ENCODE results near the gene ARTN. TPM values are rescaled to one million over a fixed set of nuclear protein-coding genes. Genes with fewer than 3 reads are reported as not detected.
A peak's percentile ranks its signal among the peaks of the same experiment; 100 is the strongest.

The ARTN gene
- total RNA-seq, 1 donor from 2014 or later: not detected

DNA sequence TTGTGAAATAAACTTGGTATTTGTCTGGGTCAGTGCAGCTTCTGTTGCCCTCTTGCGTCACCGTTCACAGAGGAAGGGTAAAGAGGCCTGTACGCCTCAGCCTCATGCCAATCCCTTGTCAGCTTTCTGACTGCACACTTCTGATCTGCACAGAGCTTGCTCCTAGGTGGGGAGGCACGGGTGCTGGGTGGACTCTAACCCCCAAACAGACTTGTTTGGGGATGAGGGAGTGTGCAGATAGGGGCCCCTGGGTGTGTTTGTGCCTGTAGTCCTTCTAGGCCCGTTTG is 44.6 kb downstream of the ARTN start:
- peaks cover 11 to 27% of the 10 kb centered on the region in 2 donors for H3K4me1 ChIP-seq

DNA sequence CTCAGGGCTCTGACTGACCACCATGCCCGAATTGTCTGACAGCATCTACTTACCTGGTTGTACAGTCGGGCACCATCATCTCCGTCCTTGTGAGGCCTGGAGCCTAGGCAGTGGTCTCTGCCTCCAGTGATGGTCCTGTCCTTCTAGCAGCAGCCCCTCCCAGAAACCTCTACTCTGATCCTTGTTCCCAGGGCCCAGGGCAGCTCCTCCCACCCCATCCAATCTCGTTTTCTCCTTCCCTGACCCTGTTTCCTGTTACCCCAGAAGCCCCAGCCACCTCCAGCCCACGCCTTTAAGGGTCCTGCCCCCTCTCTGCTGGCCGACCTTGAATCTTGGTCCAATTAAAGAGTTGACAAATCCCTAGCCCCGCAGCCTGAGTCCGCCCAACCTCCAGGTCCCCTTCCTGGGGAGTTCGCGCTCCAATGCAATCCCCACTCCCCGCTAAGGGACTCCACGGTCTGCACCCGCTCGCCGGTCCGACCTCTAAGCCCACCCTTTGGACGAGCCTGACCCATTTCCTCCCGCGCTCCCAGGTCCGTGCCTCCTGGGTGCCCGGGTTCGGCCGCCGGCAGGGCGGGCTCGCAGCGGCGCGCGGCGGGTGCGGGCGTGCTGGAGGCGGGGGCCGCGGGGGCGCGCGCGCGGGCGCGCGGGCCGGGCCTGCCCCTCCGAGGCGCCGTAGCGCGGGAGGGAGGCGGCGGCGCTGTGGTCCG is 45.1 kb downstream of the ARTN start, which contains the start of gene B4GALT2:
TSS of gene B4GALT2 (plus strand) at position 660 of the 710 bp plus-strand sequence. CDS start 1,951 bp downstream, outside the sequence.
- TF ChIP-seq, protein P1, sequence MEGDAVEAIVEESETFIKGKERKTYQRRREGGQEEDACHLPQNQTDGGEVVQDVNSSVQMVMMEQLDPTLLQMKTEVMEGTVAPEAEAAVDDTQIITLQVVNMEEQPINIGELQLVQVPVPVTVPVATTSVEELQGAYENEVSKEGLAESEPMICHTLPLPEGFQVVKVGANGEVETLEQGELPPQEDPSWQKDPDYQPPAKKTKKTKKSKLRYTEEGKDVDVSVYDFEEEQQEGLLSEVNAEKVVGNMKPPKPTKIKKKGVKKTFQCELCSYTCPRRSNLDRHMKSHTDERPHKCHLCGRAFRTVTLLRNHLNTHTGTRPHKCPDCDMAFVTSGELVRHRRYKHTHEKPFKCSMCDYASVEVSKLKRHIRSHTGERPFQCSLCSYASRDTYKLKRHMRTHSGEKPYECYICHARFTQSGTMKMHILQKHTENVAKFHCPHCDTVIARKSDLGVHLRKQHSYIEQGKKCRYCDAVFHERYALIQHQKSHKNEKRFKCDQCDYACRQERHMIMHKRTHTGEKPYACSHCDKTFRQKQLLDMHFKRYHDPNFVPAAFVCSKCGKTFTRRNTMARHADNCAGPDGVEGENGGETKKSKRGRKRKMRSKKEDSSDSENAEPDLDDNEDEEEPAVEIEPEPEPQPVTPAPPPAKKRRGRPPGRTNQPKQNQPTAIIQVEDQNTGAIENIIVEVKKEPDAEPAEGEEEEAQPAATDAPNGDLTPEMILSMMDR (IDR thresholded peaks at IDR 0.05): no peak
- intact Hi-C loops (cut with DNase I): no loop called here
- Histone ChIP-seq H3K9me3 (no peaks in the 10 kb centered on the region), H3K27me3 (no peaks in the 10 kb centered on the region), H3K4me1 (peaks cover 11 to 27% of the 10 kb centered on the region in 2 donors), H3K4me3 (peak within 1 kb of the TSS; percentile 76 to 90), H3K36me3 (peaks cover 9 to 14% of the 10 kb centered on the region in 2 donors), H3K27ac (peak within 1 kb of the TSS; percentile 15 to 70)
- DNase-seq (ENCODE audit: low spot score in 2 of 2): no peak

More for the DNA sequence above, 44.6 kb downstream of the ARTN start:
- Histone ChIP-seq H3K9me3 (no peaks in the 10 kb centered on the region), H3K4me3 (peak overlapping the region; percentile 56 to 65), H3K36me3 (peaks cover 9 to 14% of the 10 kb centered on the region in 2 donors), H3K27me3 (no peaks in the 10 kb centered on the region), H3K27ac (no peak overlapping the region)
- TF ChIP-seq, protein P1 (IDR thresholded peaks at IDR 0.05): no peak
- no peak for DNase-seq (ENCODE audit: low spot score in 2 of 2)
- intact Hi-C loops (cut with DNase I): no loop called here

DNA sequence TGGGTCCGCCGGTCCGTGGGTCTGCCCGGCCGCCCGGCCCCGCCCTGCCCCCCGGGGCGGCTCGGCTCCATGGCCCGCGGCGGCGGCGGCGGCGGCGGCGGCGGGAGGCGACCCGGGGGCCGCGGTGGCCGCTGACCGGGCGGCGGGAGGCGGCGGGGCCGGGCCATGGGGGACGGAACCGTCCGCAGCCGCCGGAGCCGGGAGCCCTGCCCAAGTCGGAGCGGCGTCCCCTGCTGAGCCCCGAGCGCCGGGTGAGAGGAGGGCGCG is 45.6 kb downstream of the ARTN start:
- H3K27ac ChIP-seq: peak overlapping the region; percentile 15 to 70
- peaks cover 9 to 14% of the 10 kb centered on the region in 2 donors for H3K36me3 ChIP-seq
- TF ChIP-seq, protein P1 (IDR thresholded peaks at IDR 0.05): no peak
- peak overlapping the region; percentile 76 to 90 for H3K4me3 ChIP-seq
- H3K4me1 ChIP-seq: peaks cover 11 to 27% of the 10 kb centered on the region in 2 donors
- H3K27me3 ChIP-seq: no peaks in the 10 kb centered on the region
- no peak for DNase-seq (ENCODE audit: low spot score in 2 of 2)
- no peaks in the 10 kb centered on the region for H3K9me3 ChIP-seq
- intact Hi-C loops (cut with DNase I): no loop called here

DNA sequence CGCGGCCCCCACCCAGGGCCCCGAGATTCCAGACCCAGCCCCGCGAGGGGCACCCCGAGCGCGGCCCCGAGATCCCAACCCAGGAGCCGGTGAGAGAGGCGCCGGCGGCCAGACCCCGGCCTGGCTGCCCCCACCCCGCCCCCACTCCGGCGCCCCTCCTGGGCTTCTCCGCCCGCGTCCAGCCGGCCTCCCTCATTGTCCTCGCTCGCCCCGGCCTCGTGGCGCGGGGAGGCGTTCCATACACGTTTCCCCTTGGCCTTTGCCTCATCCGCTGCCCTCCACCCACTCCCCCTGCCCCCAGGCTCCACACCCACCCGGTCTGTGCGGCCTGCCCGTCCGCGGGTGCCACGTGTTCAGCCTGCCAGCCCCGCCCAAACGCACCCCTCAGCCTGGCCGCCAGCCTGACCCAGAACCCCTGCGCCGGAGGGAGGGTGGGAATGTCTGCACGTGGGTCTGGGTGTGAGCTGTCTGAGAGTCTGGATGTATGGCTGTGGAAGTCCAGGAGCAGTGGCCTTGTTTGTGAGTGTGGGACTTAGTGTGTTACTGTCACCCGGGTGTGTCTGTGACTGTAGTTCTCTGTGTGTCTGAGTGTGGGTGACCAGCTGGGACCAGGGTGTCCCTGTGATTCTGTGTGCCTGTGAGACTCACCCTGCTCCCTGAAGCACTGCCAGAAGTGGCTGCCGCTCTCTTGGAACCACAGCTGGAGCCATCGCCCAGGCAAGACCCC is 46.1 kb downstream of the ARTN start:
- Histone ChIP-seq H3K36me3 (peaks cover 9 to 14% of the 10 kb centered on the region in 2 donors), H3K27ac (peak overlapping the region; percentile 15 to 70), H3K4me3 (peak overlapping the region; percentile 76 to 90), H3K27me3 (no peaks in the 10 kb centered on the region), H3K4me1 (peaks cover 11 to 27% of the 10 kb centered on the region in 2 donors), H3K9me3 (no peaks in the 10 kb centered on the region)
- intact Hi-C loops (cut with DNase I): no loop called here
- DNase-seq (ENCODE audit: low spot score in 2 of 2): no peak
- TF ChIP-seq, protein P1 (IDR thresholded peaks at IDR 0.05): no peak

DNA sequence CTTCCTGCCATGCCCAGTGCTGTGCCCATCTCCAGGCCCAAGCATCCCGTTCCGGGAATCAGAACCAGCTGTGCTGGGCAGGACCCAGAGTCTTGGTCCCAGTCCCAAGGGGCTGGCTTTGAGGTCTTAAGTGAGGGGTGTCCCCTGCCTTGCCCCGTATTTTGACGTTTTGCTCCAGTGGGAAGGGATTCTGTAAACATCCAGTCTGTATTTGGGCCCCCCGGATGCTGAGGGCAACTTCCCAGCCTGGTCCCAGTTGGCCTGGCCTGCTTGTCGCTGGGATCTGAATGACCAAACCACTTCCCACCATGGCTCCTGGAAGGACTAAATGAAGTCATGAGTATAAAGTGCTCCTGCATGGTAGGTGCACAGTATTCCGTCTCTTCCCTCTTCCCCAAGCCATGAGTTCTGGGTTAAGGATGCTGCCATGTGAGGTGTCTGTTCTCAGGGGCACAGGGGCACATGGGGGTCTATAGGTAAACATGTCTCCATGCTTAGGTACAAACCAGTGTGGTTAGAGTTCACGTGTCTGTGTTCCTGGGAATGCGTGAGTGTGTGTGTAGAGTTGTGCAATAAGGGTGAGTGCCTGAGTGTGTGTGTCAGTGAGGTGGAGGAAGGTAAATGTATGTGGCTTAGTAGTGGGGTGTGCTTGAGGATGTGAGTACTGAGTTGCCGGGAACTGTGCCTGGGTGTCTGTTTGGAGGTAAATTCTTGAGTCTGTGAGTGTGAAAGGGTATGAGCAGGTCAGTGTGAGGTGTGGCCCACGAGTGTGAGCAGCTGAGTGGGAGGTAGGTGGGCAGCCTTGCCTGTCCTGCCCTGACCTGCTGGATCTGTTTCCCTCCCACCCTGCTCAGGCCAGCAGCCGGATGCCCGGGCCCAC is 46.9 kb downstream of the ARTN start:
- Histone ChIP-seq H3K4me3 (peak overlapping the region; percentile 76 to 90), H3K36me3 (peaks cover 9 to 14% of the 10 kb centered on the region in 2 donors)
- intact Hi-C loops (cut with DNase I): no loop called here

More for the DNA sequence above, 46.9 kb downstream of the ARTN start:
- no peaks in the 10 kb centered on the region for H3K27me3 ChIP-seq
- H3K27ac ChIP-seq: peak overlapping the region; percentile 15 to 70
- no peaks in the 10 kb centered on the region for H3K9me3 ChIP-seq
- peaks cover 11 to 25% of the 10 kb centered on the region in 2 donors for H3K4me1 ChIP-seq
- DNase-seq (ENCODE audit: low spot score in 2 of 2): no peak
- TF ChIP-seq, protein P1 (IDR thresholded peaks at IDR 0.05): no peak

Measured in ascending aorta (tissue), 2 donors.